ENCODE measurements around the gene ALDH4A1.
A peak's percentile ranks its signal among the peaks of the same experiment; 100 is the strongest.
"Not testable (repeated sequence)": the region's sequence is repeated elsewhere in the genome, so short reads cannot be mapped to it uniquely, and the experiment has no call there.

ALDH4A1 gene

GRCh38 chr1:18875107-18875795 lies 27.1 kb downstream of the ALDH4A1 start:
- peak; percentile 56 to 67 for DNase-seq

GRCh38 chr1:18874600-18874999 lies 27.8 kb downstream of the ALDH4A1 start:
- DNase-seq: no peak

GRCh38 chr1:18874036-18874435 lies 28.3 kb downstream of the ALDH4A1 start:
- DNase-seq: no peak

GRCh38 chr1:18872071-18872611 lies 30.2 kb downstream of the ALDH4A1 start:
- no peak for DNase-seq

GRCh38 chr1:18871401-18872070 lies 30.8 kb downstream of the ALDH4A1 start:
- DNase-seq: no peak

GRCh38 chr1:18870957-18871356 lies 31.4 kb downstream of the ALDH4A1 start:
- no peak for DNase-seq

GRCh38 chr1:18870595-18870865 lies 31.8 kb downstream of the ALDH4A1 start:
- not testable (repeated sequence) for DNase-seq

GRCh38 chr1:18869847-18870594 lies 32.3 kb downstream of the ALDH4A1 start:
- DNase-seq: no peak

GRCh38 chr1:18868801-18869424 lies 33.4 kb downstream of the ALDH4A1 start:
- no peak for DNase-seq

GRCh38 chr1:18868354-18868753 lies 34.0 kb downstream of the ALDH4A1 start:
- no peak for DNase-seq

GRCh38 chr1:18866846-18867245 lies 35.5 kb downstream of the ALDH4A1 start:
- no peak for DNase-seq

GRCh38 chr1:18866314-18866713 lies 36.0 kb downstream of the ALDH4A1 start:
- DNase-seq: no peak

GRCh38 chr1:18865176-18865575 lies 37.2 kb downstream of the ALDH4A1 start:
- no peak for DNase-seq

- no peak for DNase-seq
Observed at GRCh38 chr1:18861590-18861989, 40.8 kb downstream of the ALDH4A1 start.

GRCh38 chr1:18861082-18861481 lies 41.3 kb downstream of the ALDH4A1 start:
- DNase-seq: no peak

- DNase-seq: no peak
Observed at GRCh38 chr1:18859560-18859959, 42.8 kb downstream of the ALDH4A1 start, which contains the start of gene TAS1R2. TAS1R2 (minus strand) TSS chr1:18859660; CDS start chr1:18859660, 0 bp downstream.

GRCh38 chr1:18858070-18858688 lies 44.2 kb downstream of the ALDH4A1 start:
- no peak for DNase-seq

GRCh38 chr1:18856435-18856834 lies 45.9 kb downstream of the ALDH4A1 start:
- DNase-seq: no peak

- DNase-seq: no peak
Observed at GRCh38 chr1:18855573-18855972, 46.8 kb downstream of the ALDH4A1 start.

GRCh38 chr1:18854331-18855025 lies 47.9 kb downstream of the ALDH4A1 start:
- no peak for DNase-seq

GRCh38 chr1:18852501-18852900 lies 49.9 kb downstream of the ALDH4A1 start:
- no peak for DNase-seq

- DNase-seq: no peak
Observed at GRCh38 chr1:18849261-18849711, 53.1 kb downstream of the ALDH4A1 start.
